HepG2 (cell line): ENCODE results near the gene KRTAP10-2. TPM values are rescaled to one million over a fixed set of nuclear protein-coding genes. Genes with fewer than 3 reads are reported as not detected.

Experiments used
- FIP1L1 ChIP-seq: fragments of 200-400 bp; formaldehyde crosslinking; IDR thresholded peaks from 2 replicates; pipeline ENCODE4 v1.6.1; 2018; ENCODE audit warnings: low read depth, mild to moderate bottlenecking, low read length, moderate library complexity, borderline replicate concordance; ENCODE audit not compliant: insufficient read depth
- FOXM1 ChIP-seq: sonication (generic); formaldehyde crosslinking; IDR thresholded peaks from 2 replicates; pipeline ENCODE4 v1.5.0; 2020; ENCODE audit warnings: missing genetic modification reagents
- MTF2 ChIP-seq: sonication (generic); formaldehyde crosslinking; IDR thresholded peaks from 2 replicates; pipeline ENCODE4 v1.5.0; 2020; ENCODE audit warnings: missing genetic modification reagents, borderline replicate concordance
- NFYC ChIP-seq: IDR thresholded peaks from 2 replicates; pipeline ENCODE4 v1.6.1; 2016; ENCODE audit warnings: missing genetic modification reagents, missing compliant biosample characterization
- RAD51 ChIP-seq: fragments of 450-650 bp; IDR thresholded peaks from 2 replicates; pipeline ENCODE4 v1.6.1; 2016; ENCODE audit warnings: borderline replicate concordance
- ZBTB40 ChIP-seq, 2 experiments: fragments of 450-650 bp in 1 of 2; sonication (generic) in 1 of 2; formaldehyde crosslinking in 1 of 2; IDR thresholded peaks; 2 replicates each; pipeline versions ENCODE4 v1.6.1 to v1.8.0; 2016 to 2022; ENCODE audit warnings: antibody characterized with exemption in 1 of 2, mild to moderate bottlenecking in 1 of 2, missing genetic modification reagents in 1 of 2
- ZBTB42 ChIP-seq: sonication (generic); formaldehyde crosslinking; IDR thresholded peaks from 2 replicates; pipeline ENCODE4 v1.5.0; 2020; ENCODE audit warnings: mild to moderate bottlenecking, missing genetic modification reagents
- ZNF207 ChIP-seq: fragments of 450-650 bp; IDR thresholded peaks from 2 replicates; pipeline ENCODE4 v1.6.1; 2016; ENCODE audit warnings: antibody characterized with exemption, borderline replicate concordance
- ZNF687 ChIP-seq: sonication (generic); formaldehyde crosslinking; IDR thresholded peaks from 2 replicates; pipeline ENCODE4 v1.5.1; 2020; ENCODE audit warnings: mild to moderate bottlenecking, missing genetic modification reagents, moderate library complexity
- polyA plus RNA-seq, 8 experiments: library from polyadenylated mRNA; depleted of rRNA in 3 of 8; stranded (reverse) in 7 of 8; unstranded in 1 of 8; fragments of >200 nt; fragmentation: Illumina TruSeq in 4 of 8; extraction: Trizol in 4 of 8; gene quantifications; 2 replicates each; pipeline versions ENCODE4 v1.2.1 to v1.2.3, GENCODE V29; 2011 to 2016; ENCODE audit warnings: low read depth in 4 of 8, missing spikeins in 1 of 8, mixed read lengths in 1 of 8; ENCODE audit not compliant: insufficient read depth in 1 of 8
- total RNA-seq, 5 experiments: library from RNA; depleted of rRNA; stranded (reverse); fragments of >200 nt; fragmentation: Illumina TruSeq; extraction: Trizol; gene quantifications; 2 replicates each; pipeline ENCODE4 v1.2.3, GENCODE V29; 2016; ENCODE audit warnings: low read depth in 1 of 5
- TF ChIP-seq, protein P1 (sequence below): sonication (generic); formaldehyde crosslinking; IDR thresholded peaks from 2 replicates; pipeline ENCODE4; 2020; ENCODE audit warnings: missing genetic modification reagents, mild to moderate bottlenecking, borderline replicate concordance
- TF ChIP-seq, protein P2 (sequence below): sonication (generic); formaldehyde crosslinking; IDR thresholded peaks from 2 replicates; pipeline ENCODE4 v1.4.0; 2020; ENCODE audit warnings: missing genetic modification reagents

The KRTAP10-2 gene
- total and polyA plus RNA-seq, 2 of the 13 experiments (the other 11 are each of a cell fraction or from before 2014, with no cell fraction given): not detected

DNA sequence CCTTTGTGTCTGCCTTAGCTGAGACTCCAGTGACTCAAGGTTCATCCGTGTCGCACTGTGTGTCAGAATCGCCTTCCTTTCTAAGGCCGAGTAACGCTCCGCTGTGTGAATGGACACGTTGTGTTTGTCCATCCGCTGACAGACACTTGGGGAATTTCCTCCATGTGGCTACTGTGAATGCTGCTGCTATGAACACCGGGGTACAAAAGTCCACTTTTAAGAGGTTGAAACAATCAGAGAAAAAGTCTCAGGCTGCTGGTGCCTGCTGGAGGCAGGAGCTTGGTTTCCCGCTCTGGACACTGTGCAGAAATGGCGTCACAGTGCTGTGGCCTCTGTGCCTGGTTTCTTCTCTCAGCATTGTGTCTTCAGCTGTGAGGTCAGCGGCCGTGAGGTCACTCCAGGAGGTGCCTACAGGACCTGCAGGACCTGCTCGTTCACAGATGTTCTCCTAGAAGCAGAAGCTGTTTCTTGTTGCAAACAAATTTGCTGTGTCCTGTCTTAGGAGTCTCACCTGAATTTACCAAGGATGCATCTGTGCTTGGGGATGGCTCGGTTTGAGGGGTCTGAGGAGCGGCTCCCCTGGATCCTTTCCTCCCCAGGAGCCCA lies 45.5 kb downstream of the KRTAP10-2 start (continued):
- TF ChIP-seq, protein P1, sequence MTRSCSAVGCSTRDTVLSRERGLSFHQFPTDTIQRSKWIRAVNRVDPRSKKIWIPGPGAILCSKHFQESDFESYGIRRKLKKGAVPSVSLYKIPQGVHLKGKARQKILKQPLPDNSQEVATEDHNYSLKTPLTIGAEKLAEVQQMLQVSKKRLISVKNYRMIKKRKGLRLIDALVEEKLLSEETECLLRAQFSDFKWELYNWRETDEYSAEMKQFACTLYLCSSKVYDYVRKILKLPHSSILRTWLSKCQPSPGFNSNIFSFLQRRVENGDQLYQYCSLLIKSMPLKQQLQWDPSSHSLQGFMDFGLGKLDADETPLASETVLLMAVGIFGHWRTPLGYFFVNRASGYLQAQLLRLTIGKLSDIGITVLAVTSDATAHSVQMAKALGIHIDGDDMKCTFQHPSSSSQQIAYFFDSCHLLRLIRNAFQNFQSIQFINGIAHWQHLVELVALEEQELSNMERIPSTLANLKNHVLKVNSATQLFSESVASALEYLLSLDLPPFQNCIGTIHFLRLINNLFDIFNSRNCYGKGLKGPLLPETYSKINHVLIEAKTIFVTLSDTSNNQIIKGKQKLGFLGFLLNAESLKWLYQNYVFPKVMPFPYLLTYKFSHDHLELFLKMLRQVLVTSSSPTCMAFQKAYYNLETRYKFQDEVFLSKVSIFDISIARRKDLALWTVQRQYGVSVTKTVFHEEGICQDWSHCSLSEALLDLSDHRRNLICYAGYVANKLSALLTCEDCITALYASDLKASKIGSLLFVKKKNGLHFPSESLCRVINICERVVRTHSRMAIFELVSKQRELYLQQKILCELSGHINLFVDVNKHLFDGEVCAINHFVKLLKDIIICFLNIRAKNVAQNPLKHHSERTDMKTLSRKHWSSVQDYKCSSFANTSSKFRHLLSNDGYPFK (CRISPR knock-in tag): no peak
- 0 out of 2 replicates have a peak, but pooled peaks have one; percentile 0 for TF ChIP-seq FIP1L1
- TF ChIP-seq FOXM1: no peak
- TF ChIP-seq RAD51: no peak
- TF ChIP-seq ZNF687 (CRISPR knock-in tag): no peak
- no peak for TF ChIP-seq ZBTB40 (IDR thresholded peaks at IDR 0.05)
- TF ChIP-seq ZBTB40 (CRISPR knock-in tag; IDR thresholded peaks at IDR 0.05): no peak
- TF ChIP-seq ZBTB42: no peak
- no peak for TF ChIP-seq NFYC (CRISPR knock-in tag)
- TF ChIP-seq, protein P2, sequence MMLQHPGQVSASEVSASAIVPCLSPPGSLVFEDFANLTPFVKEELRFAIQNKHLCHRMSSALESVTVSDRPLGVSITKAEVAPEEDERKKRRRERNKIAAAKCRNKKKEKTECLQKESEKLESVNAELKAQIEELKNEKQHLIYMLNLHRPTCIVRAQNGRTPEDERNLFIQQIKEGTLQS (CRISPR knock-in tag): 0 out of 2 replicates have a peak, but pooled peaks have one; percentile 26
- no peak for TF ChIP-seq MTF2 (CRISPR knock-in tag)
- TF ChIP-seq ZNF207: no peak
